Suprapubic skin (tissue), 4 donors: ENCODE results near the gene HOXC9. TPM values are rescaled to one million over a fixed set of nuclear protein-coding genes. Genes with fewer than 3 reads are reported as not detected.

Experiments used
- DNase-seq, 2 donors: peaks; one replicate each; pipeline ENCODE4 v3.0.0-alpha.2; 2019; ENCODE audit warnings: low spot score in 2 of 2
- H3K27ac ChIP-seq: fragments of 200-600 bp; sonication (generic); one replicate; pipeline ENCODE4 v1.5.1; 2019
- H3K27me3 ChIP-seq: fragments of 200-600 bp; sonication (generic); one replicate; pipeline ENCODE4 v1.5.1; 2019
- H3K36me3 ChIP-seq: fragments of 200-600 bp; sonication (generic); one replicate; pipeline ENCODE4 v1.5.1; 2019
- H3K4me1 ChIP-seq: fragments of 200-600 bp; sonication (generic); one replicate; pipeline ENCODE4 v1.5.1; 2019
- H3K4me3 ChIP-seq: fragments of 200-600 bp; sonication (generic); one replicate; pipeline ENCODE4 v1.5.1; 2019; ENCODE audit warnings: mild to moderate bottlenecking
- H3K9me3 ChIP-seq: fragments of 200-600 bp; sonication (generic); one replicate; pipeline ENCODE4 v1.5.1; 2019
- CTCF ChIP-seq, 2 donors: fragments of 200-600 bp in 1 of 2; fragments of 450-650 bp in 1 of 2; sonication (generic) in 1 of 2; IDR thresholded peaks; one replicate each; pipeline ENCODE4 v1.5.1; 2016 to 2019; ENCODE audit warnings: antibody characterized with exemption in 2 of 2, mild to moderate bottlenecking in 1 of 2, moderate library complexity in 1 of 2
- EP300 ChIP-seq: sonication (generic); formaldehyde crosslinking; IDR thresholded peaks from one replicate; pipeline ENCODE4 v1.6.1; 2017; ENCODE audit warnings: antibody characterized with exemption
- POLR2A ChIP-seq, 2 donors: fragments of 450-650 bp; IDR thresholded peaks; one replicate each; pipeline ENCODE4 v1.6.1; 2017; ENCODE audit warnings: antibody characterized with exemption in 2 of 2, mild to moderate bottlenecking in 2 of 2, moderate library complexity in 2 of 2
- POLR2AphosphoS5 ChIP-seq, 3 donors: sonication (generic); formaldehyde crosslinking; IDR thresholded peaks; one replicate each; pipeline ENCODE4 v1.6.1; 2017; ENCODE audit warnings: antibody characterized with exemption in 3 of 3
- WGBS: methylation state at CpG from one replicate; pipeline ENCODE4 v1.1.5; 2018; 5-methylcytosine and 5-hydroxymethylcytosine counted together
- total RNA-seq, 4 donors: library from RNA; depleted of rRNA; stranded (reverse); fragments of >200 nt; gene quantifications; one replicate each; pipeline ENCODE4 v1.1.0, GENCODE V29; 2016

Gene HOXC9
- total RNA-seq = 10 to 100 TPM in 1 of 4 donors, 1 to 10 TPM in 3; 4.9 to 12.2 (median 6.1) TPM

- DNase-seq = no peak
- Histone ChIP-seq H3K9me3 (no peaks in the 10 kb centered on the region), H3K36me3 (no peaks in the 10 kb centered on the region), H3K4me1 (peaks cover 60% of the 10 kb centered on the region), H3K27me3 (peaks cover 13% of the 10 kb centered on the region), H3K4me3 (peak within 1 kb of the TSS; percentile 67), H3K27ac (peak within 1 kb of the TSS; percentile 98)
- TF ChIP-seq CTCF (IDR thresholded peaks at IDR 0.05) (no peak), EP300 (no peak), POLR2AphosphoS5 (IDR thresholded peaks at IDR 0.05) (peak in 1 of 3 donors; percentile 37), POLR2A (IDR thresholded peaks at IDR 0.05) (no peak)
- WGBS = 3% methylated on average over 73 of the region's 87 CpGs
These were observed at the start of gene HOXC9 for GRCh38 chr12:54000116-54001114. TSS of gene HOXC9 (plus strand) at chr12:54000161. CDS start at chr12:54000189, 28 bp downstream.

GRCh38 chr12:53950437-53950773 is 49.6 kb upstream of the HOXC9 start:
- no peak for TF ChIP-seq POLR2AphosphoS5 (IDR thresholded peaks at IDR 0.05)
- TF ChIP-seq CTCF (IDR thresholded peaks at IDR 0.05) = peak in 1 of 2 donors; percentile 27

GRCh38 chr12:53950789-53951576 is 49.0 kb upstream of the HOXC9 start:
- no peaks in the 10 kb centered on the region for H3K36me3 ChIP-seq
- DNase-seq = no peak
- WGBS = 35% methylated on average over 8 of the region's 34 CpGs
- no peak overlapping the region for H3K27ac ChIP-seq
- peaks cover 100% of the 10 kb centered on the region for H3K27me3 ChIP-seq
- H3K9me3 ChIP-seq = no peaks in the 10 kb centered on the region
- no peak overlapping the region for H3K4me3 ChIP-seq
- no peak for TF ChIP-seq EP300
- no peak for TF ChIP-seq POLR2A (IDR thresholded peaks at IDR 0.05)
- no peak for TF ChIP-seq CTCF (IDR thresholded peaks at IDR 0.05)
- no peak for TF ChIP-seq POLR2AphosphoS5 (IDR thresholded peaks at IDR 0.05)
- peaks cover 49% of the 10 kb centered on the region for H3K4me1 ChIP-seq

More at GRCh38 chr12:53950437-53950773, 49.6 kb upstream of the HOXC9 start:
- 11% methylated on average over 10 of the region's 10 CpGs for WGBS
- no peak for DNase-seq
- H3K27me3 ChIP-seq = peaks cover 100% of the 10 kb centered on the region
- H3K4me3 ChIP-seq = no peak overlapping the region
- no peaks in the 10 kb centered on the region for H3K9me3 ChIP-seq
- peaks cover 43% of the 10 kb centered on the region for H3K4me1 ChIP-seq
- no peaks in the 10 kb centered on the region for H3K36me3 ChIP-seq
- no peak overlapping the region for H3K27ac ChIP-seq

GRCh38 chr12:53951577-53952334 is 48.2 kb upstream of the HOXC9 start:
- no peak for TF ChIP-seq POLR2A (IDR thresholded peaks at IDR 0.05)
- TF ChIP-seq EP300 = no peak
- no peak for TF ChIP-seq POLR2AphosphoS5 (IDR thresholded peaks at IDR 0.05)
- H3K27ac ChIP-seq = no peak overlapping the region
- no peaks in the 10 kb centered on the region for H3K36me3 ChIP-seq
- H3K27me3 ChIP-seq = peaks cover 100% of the 10 kb centered on the region
- 34% methylated on average over 24 of the region's 47 CpGs for WGBS
- H3K4me1 ChIP-seq = peaks cover 57% of the 10 kb centered on the region
- no peaks in the 10 kb centered on the region for H3K9me3 ChIP-seq
- H3K4me3 ChIP-seq = no peak overlapping the region
- no peak for DNase-seq

- Histone ChIP-seq H3K36me3 (no peaks in the 10 kb centered on the region), H3K4me1 (peaks cover 62% of the 10 kb centered on the region), H3K27ac (no peak overlapping the region), H3K9me3 (no peaks in the 10 kb centered on the region), H3K4me3 (no peak overlapping the region), H3K27me3 (peaks cover 100% of the 10 kb centered on the region)
- WGBS = 44% methylated on average over 13 of the region's 13 CpGs
- no peak for DNase-seq
- TF ChIP-seq POLR2A (IDR thresholded peaks at IDR 0.05) = no peak
- TF ChIP-seq POLR2AphosphoS5 (IDR thresholded peaks at IDR 0.05) = no peak
- no peak for TF ChIP-seq EP300
- no peak for TF ChIP-seq CTCF (IDR thresholded peaks at IDR 0.05)
These were observed 47.6 kb upstream of the HOXC9 start for GRCh38 chr12:53952335-53952694.
